GM18858 (cell line): ENCODE results near the gene PDGFA.

ENCODE experiments used
- ATAC-seq: cut with Tn5 transposase; IDR thresholded peaks from one replicate; pipeline ENCODE4 v1.9.1; 2021; ENCODE audit not compliant: unreplicated experiment

Gene PDGFA

DNA sequence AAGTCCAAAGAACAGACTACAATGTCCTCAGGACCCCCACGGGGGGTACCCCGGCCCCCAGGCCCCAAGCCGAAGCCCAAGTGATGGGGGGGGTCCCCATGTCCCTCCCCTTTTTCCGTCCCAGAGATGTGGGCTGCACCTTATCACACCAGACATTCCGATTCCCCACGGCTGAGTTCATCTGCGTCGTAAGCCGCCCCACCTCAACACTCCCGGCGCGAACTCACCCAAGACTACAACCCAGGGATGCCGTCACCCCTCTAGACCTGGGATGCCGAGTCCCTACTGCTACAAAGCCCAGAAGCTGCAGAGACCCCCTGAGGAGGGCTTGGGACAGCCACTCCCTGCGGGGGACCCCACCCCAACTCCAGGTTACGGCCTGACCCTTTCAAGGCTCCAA, 14.5 kb downstream of the PDGFA start:
- ATAC-seq, result no peak

DNA sequence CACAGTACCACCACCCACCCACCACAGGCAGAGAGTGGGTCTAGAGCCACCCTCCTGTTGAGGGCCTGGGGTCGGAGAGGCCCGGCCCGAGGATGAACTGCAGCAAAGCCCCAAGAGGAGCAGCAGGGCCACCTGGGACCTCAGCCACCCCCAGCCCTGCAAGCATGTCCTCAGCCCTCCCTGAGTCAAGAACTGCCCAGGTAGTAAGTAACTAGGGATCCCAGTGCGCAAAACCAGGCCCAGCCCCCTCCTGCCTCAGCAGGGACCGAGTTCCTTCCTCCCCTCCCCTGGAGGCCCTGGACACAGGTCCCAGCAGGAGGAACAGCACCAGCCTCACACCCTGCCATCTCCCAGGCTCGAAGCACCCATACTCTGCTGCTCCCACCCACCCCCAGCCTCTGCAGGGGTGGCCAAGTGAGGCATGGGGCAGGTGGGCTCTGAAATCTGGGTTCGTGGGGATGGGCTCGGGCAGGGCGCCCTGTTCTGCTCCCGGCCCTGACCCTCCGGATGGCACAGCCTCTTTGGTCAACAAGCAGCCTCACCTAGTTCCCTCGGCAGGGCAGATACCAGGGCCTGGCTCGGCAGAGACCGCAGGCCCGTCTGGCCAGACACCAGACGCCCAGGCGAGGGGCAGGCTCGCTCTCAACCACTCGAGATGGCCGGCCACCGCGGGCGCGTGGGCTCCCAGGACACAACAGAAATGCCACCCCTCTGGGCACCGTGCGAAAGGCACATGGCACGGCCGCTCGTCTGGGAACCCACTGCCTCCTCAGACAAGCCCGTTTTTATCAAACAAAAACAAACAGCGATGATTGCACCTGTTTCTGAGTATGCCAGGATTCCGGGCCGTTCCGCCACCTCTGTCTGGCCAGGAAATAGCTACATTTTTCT, 15.2 kb downstream of the PDGFA start:
- ATAC-seq, result no peak

DNA sequence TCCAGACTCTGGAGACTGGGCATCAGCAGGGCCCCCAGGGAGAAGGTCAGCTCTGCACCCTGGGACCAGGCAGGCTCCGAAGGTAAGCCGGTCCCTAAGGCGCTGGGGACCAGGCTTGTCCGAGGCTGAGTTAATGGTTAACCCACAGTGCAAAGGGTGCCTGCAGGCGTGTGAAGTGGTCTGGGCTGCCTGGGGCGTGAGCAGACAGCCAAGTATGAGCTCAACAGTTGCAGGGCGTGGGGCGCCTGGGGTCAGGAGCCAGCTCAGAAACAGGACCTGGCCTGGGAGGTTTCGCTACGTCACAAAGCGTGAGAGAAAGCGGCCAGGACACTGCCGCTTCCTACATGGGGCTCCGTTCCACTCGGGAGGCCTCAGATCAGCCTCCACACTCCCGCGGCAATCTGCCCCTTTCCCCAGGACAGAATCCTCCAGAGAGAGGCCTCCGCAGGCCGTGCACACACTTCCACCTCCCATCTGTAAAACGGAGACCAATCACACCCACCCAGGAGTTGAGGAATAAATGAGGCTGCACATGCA, 16.0 kb downstream of the PDGFA start:
- ATAC-seq, result no peak

DNA sequence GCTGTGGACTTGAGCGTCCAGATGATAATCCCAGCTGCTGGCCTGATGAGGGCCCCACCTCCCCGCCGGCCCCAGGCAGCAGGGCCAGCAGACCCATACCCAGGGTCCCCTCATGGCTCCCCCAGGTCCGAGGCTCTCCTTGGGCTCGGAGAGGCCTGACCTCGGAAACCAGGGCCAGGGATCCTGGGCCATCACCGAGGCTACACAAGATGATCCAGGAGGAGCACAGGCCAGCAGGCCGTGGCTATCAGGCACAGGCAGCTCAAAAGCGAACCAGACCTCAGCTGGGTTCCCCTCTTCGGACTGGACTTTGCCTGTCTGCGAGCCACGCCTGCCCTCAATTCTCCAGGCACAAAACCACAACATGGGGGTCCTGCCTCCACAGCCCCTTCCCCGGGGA, 17.4 kb downstream of the PDGFA start:
- ATAC-seq, result no peak

DNA sequence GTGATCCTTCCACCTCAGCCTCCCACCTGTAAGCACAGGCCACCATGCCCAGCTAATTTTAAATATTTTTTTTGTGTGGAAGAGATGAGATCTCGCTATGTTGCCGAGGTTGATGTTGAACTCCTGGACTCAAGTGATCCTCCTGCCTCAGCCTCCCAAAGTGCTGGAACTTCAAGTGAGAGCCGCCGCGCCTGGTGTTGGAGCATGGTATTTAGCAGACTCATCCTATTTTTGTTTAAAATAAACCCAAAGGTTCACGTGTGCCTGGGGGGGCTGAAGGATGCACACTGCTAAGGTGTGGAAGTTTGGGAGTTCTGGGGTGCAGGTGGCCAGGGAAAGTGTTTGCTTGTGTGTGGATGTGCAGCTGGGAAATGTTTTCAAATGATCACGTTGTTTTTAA, 18.1 kb downstream of the PDGFA start:
- ATAC-seq, result no peak

DNA sequence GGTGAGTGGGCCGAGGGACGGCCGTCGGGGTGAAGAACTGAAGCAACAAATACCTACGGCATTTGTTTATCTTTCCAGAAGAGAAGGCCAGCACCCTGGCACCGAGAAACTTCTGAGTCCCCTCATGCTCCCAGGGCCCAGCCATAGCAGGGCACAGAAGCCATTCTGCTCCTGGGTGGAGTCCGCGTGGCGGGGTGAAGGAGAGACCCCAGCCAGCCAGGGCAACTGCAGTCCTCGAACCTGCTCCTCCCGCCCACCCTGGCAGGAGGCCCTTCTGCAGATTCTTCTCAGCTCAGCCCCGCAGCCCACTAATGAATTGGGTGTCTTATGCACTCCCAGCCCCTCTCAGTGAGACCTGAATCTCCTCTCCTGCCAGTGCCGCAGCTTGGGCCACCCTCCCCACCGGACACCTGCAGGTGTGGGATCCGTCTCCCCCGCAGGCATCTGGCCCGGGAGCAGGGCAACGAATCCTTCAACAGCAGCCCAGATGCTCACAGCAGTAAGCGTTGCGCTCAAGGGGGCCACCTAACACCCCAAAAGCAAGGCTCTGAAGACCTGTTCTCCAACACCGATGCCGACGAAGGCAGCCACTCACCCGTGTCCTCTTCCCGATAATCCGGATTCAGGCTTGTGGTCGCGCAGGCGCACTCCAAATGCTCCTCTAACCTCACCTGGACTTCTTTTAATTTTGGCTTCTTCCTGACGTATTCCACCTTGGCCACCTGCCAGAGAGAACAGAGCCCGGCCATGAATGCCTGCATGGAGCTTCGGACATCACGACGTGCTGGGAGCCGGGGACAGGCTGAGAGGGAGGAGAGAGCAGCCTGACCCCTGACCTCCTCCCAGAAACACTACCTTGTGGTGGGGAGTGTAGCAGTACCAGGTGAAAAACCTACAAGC, 18.9 kb downstream of the PDGFA start:
- no peak for ATAC-seq

DNA sequence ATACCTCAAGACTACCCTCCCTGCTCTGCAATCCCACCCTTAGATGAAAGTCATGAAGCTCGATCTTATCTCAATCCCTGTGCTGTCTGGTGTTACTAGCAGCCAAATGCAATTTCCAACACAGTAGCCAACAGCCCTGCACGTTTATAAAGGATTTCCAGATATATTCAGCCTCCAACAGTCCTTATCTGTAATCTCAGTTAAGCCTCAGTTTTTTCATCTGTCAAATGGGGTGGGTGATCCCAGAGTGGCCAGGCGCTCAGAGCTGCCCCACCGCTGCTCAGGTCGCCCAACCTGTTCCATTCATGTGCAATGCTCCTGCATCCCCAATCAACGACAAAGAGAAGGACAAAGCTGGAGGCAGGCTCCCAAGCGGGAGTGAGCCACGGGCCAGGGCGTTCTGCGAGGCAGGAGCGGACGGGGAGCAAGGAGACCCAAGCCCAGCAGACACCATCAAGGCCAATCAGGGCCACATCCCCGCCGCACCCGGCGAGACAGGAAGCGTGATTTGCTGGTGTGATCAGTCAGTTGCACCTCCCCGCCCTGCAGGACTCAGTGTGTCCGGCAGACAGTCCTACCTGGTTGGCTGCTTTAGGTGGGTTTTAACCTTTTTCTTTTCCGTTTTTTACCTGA, 19.7 kb downstream of the PDGFA start:
- no peak for ATAC-seq

DNA sequence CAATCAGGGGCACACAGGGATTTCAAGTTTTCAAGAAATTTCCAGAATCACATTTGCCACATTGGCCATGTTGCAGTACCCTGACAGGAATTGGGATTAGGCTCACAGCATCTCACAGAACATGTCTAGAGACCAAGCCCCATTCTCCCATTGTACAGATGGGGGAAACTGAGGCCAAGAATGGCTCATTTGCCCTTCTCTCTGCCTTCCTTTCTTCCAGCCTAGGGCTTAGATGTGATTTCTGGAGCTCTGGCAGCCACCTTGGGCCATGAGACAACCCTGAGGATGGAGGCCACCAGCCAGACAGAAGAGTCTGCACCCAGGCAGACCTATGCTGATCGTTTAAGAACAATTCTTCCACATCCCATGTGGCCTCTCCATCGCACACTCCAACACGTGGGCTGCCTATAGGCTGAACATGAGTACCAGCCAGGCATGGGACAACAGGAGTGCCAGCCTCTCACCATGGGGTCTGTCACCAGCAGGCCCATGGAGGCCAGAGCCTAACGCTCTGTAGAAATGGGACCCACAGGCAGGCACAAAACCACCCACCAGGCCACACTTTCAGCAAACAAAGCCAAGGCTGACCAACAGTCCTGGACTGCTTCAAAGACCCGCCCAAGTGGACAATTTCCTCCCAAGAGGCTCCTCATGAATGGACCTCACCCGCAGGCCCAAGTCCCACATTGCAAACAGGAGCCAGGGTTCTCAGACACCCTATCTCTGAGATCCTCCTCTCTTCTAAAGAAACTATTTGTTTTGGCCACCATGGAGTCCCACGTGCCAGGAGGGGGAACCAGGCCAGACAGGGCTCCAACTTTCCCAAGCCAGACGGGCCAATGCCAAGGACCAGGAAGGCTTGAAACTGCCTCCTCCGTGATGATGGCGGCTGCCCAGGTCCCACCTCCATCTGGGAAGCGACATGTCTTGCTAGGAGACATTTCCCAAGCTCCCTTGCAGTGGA, 20.7 kb downstream of the PDGFA start:
- no peak for ATAC-seq

DNA sequence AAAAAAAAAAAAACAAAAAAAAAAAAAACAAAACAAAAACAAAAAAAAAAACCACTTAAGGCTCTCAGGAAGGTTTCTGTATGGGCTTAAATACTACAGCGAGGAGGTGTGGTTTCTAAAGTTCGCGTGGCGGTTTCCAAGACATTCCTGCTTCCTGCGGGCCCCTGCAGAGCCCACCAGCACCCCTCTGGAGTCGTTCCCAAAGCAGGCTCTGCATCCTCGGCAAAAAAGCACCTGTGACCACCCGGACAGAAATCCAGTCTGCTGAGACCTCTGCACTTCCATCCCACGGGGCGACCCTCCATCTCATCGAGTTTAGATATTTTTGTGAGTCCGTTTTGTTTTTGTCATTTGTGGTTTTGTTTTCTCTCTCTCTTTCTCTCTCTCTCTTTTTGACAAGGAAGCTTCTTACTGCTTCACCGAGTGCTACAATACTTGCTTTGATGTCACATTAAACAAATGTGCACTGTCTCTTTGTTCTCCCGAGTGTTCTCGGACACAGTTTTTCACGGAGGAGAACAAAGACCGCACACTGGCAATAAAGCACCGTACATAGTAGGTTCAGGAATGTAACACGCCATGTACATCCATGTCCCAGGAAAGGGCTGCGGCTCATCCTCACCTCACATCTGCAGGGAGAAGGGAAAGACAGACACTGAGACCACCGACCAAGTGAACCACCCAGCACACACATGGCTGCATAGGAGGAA, 21.5 kb downstream of the PDGFA start:
- ATAC-seq, result no peak

DNA sequence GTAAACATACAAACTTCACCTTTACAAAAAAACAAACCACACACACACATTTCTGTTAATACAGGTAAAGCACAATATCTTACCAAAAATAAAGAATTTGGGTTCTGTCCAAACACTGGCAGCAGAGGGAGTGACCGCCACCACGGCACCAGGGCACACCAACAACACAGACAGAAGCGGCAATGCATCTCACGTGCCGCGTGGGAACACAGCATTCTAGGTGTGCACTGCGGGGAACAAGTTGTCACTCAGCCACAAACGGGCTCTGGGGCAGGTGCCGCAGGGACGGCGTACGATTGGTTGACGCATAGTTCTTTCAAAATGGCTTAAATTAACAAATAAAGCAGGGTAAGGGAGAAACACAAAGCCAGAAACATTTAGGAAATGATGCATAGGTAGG, 22.3 kb downstream of the PDGFA start:
- no peak for ATAC-seq

DNA sequence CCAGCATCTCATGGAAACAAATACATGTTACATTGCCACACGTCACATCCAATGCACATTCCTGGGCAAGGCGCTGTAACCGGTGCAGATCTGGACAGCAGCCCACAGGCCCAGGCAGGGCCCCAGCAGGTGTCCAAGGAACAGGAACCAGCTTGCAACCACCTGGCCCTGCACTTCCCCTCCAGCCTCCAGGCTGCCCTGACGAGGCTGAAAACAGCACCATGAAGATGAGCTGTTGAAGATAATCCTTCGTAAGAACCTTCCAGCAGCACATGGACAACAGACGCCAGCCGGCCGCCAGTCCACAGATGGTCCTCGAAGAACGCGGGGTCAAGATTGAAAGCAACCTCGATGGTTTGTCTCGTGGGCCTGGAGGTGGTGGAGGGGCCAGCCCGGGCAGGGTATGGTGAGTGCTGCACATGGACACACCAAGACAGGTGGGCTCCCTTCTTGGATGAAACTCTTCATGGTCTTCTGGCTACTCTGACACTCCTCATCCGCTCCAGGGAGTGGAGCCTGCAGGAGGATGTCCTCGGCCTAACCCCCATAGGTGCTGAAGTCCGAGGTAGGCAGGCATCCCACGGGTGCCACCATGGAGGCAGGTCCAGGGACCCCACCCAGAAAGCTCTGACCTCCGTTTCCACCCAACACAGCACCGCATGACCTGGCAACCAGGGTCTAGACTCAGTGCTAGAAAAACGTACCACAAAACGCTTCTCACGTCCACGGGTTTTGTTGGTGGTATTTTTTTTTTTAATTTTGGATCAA, 22.9 kb downstream of the PDGFA start:
- no peak for ATAC-seq

DNA sequence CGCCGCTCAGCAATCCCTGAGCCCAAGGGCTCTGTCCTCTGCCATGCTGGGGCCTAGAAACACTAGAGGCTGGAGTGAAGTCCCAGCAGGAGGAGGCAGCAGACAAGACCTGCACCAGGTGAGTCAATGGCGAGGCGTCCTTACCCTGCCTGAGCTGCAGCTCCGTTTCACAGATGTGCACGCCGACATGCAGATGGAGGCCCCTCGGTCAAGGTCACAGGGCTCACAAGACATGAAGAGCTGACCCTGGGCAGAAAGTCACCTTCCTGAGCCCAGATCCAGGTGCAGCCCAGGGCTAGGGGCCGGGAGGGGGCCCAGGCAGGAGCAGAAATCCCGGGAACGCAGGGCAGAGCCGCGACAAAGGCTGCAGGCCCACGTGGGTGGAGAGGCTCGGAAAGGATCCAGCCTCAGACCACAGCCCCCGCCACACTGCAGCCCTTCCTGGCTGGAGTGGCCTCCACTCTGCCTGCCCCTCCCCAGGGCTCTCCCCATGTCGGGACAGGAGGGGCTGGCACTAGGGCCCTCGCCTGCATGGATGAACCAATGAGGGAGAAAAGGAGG, 23.8 kb downstream of the PDGFA start:
- no peak for ATAC-seq

DNA sequence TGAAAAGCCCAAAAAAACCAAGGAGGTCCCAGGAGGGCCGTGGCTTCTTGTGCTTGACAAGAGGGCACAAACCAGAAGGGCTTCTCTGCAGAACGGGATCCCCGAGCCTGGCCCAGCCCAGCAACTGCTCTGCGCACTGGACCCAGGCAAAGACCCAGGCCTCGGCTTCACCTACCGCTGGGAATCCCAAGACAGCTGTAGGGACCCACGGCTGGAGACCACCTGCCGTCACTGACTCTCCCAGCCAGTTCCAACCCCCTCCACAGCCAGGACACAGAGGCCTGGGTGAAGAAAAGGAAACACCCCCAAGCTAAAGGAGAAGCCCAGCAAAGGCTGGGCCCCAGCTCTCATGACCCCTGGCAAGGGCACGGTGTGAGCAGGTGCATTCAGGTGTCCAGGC, 24.3 kb downstream of the PDGFA start:
- no peak for ATAC-seq

DNA sequence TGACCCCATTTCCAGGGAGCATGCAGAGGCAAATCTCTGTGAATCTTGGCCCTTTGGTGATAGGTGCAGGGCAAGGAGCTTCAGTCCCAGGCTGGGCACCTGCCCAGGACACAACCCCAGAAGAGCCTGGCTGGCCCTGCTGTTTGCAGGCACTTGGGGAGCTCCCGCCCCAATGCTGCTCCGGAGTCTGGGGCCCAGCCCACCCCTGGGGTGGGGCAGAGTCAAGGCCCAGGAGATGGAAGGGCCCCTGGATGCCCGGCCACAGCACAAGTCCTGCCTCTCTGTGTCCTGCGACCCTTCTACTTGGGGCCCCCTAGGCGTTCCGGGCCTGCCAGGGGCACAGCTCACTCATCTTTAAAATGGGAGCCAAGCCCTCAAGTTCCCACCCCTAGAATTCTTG, 24.7 kb downstream of the PDGFA start:
- ATAC-seq, result no peak

DNA sequence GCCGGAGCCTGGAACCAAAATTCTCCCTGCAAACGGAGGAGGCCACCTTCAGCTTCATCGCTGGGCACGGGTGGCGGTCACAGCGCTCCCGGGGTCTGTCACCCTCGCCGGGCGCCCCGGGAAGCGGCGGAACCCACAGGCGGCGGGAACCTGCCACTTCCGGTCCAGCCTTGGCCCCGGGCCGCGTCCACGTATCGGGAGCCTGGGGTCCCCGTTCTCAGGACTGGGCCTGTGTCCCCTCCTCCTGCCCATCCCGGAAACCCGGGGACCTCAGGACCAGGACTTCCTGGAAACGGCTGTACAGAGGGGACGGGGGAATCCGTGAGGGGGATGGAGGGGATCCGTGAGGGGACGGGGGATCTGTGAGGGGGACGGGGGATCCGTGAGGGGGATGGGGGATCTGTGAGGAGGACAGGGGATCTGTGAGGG, 25.4 kb downstream of the PDGFA start:
- no peak for ATAC-seq

DNA sequence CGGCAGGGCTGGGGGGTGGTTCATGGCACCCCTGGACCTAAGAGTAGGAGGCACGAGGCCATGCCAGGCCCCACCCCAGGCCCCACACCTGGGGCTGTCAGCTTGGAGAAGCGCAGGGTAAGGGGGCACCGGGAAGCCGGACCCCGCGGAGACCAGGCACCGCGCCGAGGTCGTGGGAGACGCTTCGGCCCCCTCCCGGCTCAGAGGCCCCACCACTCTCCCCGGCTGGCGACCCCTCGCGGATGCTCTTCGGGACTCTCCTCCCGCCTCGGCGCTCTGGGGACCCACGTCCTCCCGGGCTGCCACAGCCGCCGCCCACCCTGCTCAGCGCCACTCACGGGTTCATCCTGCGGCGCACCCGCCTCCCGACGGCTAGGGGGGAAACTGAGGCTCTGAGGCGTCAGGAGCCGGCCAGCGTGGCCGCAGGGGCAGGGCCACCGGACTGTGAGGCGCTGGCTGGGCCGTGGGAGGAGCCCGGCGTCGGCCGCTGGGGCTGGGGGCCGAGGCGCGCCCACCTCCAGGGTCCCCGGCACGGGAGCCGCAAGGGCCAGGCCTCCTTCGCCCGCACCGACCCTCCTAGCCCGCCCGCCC, 25.9 kb downstream of the PDGFA start:
- ATAC-seq, result no peak

DNA sequence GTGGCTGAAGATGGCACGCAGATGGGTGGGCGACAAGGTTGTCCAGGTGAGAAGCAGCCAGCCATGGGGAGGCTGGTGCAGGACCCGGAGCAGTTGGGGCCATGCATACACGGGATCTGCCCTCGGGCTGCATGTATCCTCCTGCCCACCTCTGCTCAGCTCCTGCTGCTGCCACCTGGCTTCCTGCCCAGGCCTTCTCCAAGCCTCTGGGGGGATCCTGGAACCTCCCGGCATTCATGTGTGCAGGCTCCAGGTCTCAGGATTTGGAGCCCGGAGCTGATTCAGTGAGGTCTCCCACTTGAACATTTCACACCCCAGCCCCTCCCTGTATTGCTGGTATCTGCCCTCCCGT, 27.0 kb downstream of the PDGFA start:
- ATAC-seq, result no peak
